GM19238 (cell line): Measurements from ENCODE around the gene PCDHB13.
"Not testable (repeated sequence)": the region's sequence is repeated elsewhere in the genome, so short reads cannot be mapped to it uniquely, and the experiment has no call there.

Experiments
- DNase-seq: peaks from one replicate; pipeline ENCODE4 v3.0.0; 2011; ENCODE audit warnings: low spot score; ENCODE audit not compliant: insufficient read length

PCDHB13 gene

DNA sequence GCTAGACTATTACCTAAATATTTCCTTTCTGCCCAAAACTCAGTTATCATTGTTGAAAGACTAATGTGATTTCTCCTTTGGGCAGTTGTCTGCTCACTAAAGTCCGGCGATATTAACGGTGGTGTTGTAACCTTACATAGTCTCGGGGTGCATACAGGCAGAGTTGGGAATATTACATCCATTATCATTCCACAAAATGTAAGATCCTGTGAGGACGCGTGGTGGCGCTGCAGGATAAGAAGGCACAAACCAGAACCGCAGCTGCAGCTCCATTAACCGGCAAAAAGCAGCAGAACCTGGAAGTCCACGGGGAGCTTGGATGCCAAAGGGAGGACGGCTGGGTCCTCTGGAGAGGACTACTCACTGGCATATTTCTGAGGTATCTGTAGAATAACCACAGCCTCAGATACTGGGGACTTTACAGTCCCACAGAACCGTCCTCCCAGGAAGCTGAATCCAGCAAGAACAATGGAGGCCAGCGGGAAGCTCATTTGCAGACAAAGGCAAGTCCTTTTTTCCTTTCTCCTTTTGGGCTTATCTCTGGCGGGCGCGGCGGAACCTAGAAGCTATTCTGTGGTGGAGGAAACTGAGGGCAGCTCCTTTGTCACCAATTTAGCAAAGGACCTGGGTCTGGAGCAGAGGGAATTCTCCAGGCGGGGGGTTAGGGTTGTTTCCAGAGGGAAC is at the start of gene PCDHB13:
PCDHB13 (plus strand) TSS at position 264 of the 684 bp plus-strand sequence; CDS start at position 469, 205 bp downstream.
- DNase-seq: not testable (repeated sequence)

DNA sequence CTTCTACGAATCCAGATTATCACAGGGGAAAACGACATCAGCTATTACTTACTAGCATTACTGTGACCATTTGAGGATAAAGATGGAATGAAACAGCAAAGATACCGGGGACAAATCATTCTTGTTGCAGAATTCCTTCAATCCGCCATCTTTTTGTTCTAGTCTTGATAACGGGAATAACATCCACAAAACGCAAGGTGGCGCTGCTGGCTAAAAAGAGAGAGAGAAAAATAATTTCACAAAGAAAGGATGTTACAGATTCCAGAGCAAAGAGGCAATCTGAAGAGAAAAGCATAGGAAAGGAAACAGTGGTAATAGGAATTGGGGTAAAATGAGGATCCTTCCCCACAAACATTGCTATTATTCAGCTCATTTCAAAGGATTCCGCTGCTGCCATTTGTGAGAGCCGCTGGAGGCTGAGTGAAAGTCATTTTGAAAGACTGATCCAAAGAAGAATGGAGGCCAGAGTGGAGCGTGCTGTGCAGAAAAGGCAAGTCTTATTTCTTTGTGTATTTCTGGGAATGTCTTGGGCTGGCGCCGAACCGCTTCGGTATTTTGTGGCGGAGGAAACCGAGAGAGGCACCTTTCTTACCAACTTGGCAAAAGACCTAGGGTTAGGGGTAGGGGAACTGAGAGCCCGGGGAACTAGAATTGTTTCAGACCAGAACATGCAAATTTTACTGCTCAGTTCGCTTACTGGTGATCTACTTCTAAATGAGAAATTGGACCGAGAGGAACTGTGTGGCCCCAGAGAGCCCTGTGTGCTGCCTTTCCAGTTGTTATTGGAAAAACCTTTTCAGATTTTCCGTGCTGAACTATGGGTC is 41.1 kb upstream of the PCDHB13 start, which contains the start of gene PCDHB7:
PCDHB7 (plus strand) TSS at position 264 of the 824 bp plus-strand sequence; CDS start at position 456, 192 bp downstream.
- DNase-seq: no peak

- DNase-seq: not testable (repeated sequence)
Measured at GRCh38 chr5:141174291-141175104, 39.2 kb upstream of the PCDHB13 start.

- no peak for DNase-seq
Measured at GRCh38 chr5:141175933-141176332, 37.8 kb upstream of the PCDHB13 start.

- not testable (repeated sequence) for DNase-seq
Measured at GRCh38 chr5:141177577-141178191, 36.0 kb upstream of the PCDHB13 start, which contains the start of gene PCDHB8. Gene PCDHB8, plus strand, starts transcription at chr5:141177790. Its CDS starts 245 bp downstream, at chr5:141178035.

GRCh38 chr5:141179371-141179770 is 34.3 kb upstream of the PCDHB13 start:
- not testable (repeated sequence) for DNase-seq

DNA sequence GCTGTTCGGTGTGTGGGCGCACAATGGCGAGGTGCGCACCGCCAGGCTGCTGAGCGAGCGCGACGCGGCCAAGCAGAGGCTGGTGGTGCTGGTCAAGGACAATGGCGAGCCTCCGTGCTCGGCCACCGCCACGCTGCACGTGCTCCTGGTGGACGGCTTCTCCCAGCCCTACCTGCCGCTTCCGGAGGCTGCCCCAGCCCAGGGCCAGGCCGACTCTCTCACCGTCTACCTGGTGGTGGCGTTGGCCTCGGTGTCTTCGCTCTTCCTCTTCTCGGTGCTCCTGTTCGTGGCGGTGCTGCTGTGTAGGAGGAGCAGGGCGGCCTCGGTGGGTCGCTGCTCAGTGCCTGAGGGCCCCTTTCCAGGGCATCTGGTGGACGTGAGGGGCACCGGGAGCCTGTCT is 33.8 kb upstream of the PCDHB13 start:
- DNase-seq: not testable (repeated sequence)

GRCh38 chr5:141180313-141180712 is 33.4 kb upstream of the PCDHB13 start:
- DNase-seq: no peak

GRCh38 chr5:141182248-141182647 is 31.5 kb upstream of the PCDHB13 start, which contains the start of gene PCDHB16:
Gene PCDHB16, plus strand, starts transcription at chr5:141182387. Its CDS starts 173 bp downstream, at chr5:141182560.
- DNase-seq: no peak

DNA sequence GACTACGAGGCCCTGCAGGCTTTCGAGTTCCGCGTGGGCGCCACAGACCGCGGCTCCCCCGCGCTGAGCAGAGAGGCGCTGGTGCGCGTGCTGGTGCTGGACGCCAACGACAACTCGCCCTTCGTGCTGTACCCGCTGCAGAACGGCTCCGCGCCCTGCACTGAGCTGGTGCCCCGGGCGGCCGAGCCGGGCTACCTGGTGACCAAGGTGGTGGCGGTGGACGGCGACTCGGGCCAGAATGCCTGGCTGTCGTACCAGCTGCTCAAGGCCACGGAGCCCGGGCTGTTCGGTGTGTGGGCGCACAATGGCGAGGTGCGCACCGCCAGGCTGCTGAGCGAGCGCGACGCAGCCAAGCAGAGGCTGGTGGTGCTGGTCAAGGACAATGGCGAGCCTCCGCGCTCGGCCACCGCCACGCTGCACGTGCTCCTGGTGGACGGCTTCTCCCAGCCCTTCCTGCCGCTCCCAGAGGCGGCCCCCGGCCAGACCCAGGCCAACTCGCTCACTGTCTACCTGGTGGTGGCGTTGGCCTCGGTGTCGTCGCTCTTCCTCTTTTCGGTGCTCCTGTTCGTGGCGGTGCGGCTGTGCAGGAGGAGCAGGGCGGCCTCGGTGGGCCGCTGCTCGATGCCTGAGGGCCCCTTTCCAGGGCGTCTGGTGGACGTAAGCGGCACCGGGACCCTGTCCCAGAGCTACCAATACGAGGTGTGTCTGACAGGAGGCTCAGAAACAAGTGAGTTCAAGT is 29.4 kb upstream of the PCDHB13 start:
- not testable (repeated sequence) for DNase-seq

DNA sequence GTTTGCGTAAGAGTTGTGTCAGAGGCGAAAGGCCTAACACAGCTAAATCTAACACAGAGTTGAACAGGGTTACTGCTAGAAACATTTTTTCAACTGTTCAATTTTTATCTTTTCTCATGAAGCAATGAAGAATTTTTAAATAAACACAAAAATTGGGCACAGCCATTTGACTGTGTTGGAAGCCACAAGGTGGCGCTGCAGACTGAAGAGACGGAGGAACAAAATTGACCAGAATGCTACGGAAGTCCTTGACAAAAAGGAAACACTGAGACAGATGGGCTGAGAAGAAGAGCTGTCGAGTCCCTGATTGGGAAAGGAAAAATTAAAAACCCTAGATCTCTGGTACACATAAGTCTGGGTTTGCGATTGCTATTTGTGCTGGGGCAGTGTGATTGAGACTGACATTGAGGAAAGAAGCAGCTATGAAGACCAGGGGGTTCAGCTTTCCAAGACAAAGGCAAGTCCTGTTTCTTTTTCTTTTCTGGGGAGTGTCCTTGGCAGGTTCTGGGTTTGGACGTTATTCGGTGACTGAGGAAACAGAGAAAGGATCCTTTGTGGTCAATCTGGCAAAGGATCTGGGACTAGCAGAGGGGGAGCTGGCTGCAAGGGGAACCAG is 26.7 kb upstream of the PCDHB13 start, which contains the start of gene PCDHB9:
PCDHB9 (plus strand) TSS at position 265 of the 616 bp plus-strand sequence; CDS start at position 423, 158 bp downstream.
- no peak for DNase-seq

DNA sequence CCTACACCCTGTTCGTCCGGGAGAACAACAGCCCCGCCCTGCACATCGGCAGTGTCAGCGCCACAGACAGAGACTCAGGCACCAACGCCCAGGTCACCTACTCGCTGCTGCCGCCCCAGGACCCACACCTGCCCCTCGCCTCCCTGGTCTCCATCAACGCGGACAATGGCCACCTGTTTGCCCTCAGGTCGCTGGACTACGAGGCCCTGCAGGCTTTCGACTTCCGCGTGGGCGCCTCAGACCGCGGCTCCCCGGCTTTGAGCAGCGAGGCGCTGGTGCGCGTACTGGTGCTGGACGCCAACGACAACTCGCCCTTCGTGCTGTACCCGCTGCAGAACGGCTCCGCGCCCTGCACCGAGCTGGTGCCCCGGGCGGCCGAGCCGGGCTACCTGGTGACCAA is 25.0 kb upstream of the PCDHB13 start:
- not testable (repeated sequence) for DNase-seq

DNA sequence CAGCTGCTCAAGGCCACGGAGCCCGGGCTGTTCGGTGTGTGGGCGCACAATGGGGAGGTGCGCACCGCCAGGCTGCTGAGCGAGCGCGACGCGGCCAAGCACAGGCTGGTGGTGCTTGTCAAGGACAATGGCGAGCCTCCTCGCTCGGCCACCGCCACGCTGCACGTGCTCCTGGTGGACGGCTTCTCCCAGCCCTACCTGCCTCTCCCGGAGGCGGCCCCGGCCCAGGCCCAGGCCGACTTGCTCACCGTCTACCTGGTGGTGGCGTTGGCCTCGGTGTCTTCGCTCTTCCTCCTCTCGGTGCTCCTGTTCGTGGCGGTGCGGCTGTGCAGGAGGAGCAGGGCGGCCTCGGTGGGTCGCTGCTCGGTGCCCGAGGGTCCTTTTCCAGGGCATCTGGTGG is 24.6 kb upstream of the PCDHB13 start:
- DNase-seq: not testable (repeated sequence)

GRCh38 chr5:141192110-141192725 is 21.5 kb upstream of the PCDHB13 start, which contains the start of gene PCDHB10:
Gene PCDHB10, plus strand, starts transcription at chr5:141192353. Its CDS starts 200 bp downstream, at chr5:141192553.
- no peak for DNase-seq

GRCh38 chr5:141194332-141194731 is 19.4 kb upstream of the PCDHB13 start:
- not testable (repeated sequence) for DNase-seq

DNA sequence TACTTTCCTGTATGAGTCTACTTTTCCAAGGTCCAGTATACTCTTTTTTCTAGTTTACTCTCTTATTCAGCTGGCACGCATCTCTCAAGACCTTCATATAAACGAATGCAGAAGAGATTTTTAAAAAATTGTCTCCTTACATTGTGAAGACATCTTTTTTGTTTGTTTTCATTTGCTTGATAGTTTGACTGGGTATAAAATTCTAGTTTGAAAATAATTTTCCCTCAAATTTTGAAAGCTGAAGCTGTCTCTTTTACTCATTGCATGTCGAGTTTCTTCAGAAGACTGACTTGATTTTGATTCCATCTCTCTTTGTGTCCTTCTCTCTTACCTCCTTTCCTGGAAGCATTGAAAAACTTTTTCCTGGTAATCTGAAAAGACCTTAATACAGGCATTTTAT is 17.4 kb upstream of the PCDHB13 start:
- no peak for DNase-seq

GRCh38 chr5:141199359-141200235 is 14.1 kb upstream of the PCDHB13 start, which contains the start of gene PCDHB11:
Gene PCDHB11, plus strand, starts transcription at chr5:141199627. Its CDS starts 148 bp downstream, at chr5:141199775.
- DNase-seq: no peak

DNA sequence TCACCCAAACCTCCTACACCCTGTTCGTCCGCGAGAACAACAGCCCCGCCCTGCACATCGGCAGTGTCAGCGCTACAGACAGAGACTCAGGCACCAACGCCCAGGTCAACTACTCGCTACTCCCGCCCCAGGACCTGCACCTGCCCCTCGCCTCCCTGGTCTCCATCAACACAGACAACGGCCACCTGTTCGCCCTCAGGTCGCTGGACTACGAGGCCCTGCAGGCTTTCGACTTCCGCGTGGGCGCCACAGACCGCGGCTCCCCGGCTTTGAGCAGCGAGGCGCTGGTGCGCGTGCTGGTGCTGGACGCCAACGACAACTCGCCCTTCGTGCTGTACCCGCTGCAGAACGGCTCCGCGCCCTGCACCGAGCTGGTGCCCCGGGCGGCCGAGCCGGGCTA is 12.6 kb upstream of the PCDHB13 start:
- DNase-seq: not testable (repeated sequence)
